NCI-H2107 treated with DMSO at 0.1 percent for 48 hours (cell line): ENCODE data around the gene CXADR.
A peak's percentile ranks its signal among the peaks of the same experiment; 100 is the strongest.
"Not testable (repeated sequence)": the region's sequence is repeated elsewhere in the genome, so short reads cannot be mapped to it uniquely, and the experiment has no call there.

Source experiments
- DNase-seq: peaks from one replicate; lab custom pipeline; 2025; ENCODE audit not compliant: unreplicated experiment; lab: John Stamatoyannopoulos, UW

The CXADR gene

DNA sequence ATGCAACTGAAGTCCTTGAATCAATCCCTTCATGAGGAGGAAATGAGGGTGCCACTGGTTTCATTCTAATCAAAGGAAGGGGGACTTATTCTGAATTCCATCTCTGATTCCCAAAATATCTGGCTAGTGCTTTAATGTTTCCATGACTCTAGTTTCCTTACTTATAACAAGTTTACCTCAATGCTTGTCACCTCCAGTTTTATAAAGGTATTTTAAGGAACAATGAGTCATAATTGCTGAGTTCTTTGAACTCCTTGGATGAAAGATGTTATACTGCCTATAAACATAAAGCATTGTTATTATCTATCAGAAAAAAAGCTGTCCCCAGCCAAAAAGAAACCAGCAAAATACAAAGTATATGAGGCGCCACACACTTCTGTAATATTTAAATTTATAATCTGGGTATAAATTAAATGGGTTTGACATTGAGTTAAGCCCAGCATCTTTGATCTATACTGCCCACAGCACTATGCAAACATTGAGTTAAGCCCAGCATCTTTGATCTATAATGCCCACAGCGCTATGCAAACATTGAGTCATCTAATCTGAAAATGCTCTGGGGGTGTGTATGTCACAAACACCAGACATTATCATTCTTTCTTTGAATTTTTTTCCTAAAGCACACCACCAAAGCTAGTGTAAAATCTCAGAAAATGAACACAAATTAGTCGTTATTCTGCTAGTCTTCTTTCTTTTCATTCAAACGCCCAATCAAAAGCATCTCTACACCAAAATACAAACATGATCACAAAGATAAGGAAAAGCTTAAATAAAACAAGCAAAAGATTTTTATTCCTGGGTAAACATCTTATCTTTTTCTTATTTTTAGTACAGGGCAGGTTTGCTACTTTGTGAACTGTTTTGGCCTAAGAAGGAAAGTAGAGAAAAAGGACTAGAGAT lies 11.5 kb upstream of the CXADR start:
- DNase-seq: no peak

DNA sequence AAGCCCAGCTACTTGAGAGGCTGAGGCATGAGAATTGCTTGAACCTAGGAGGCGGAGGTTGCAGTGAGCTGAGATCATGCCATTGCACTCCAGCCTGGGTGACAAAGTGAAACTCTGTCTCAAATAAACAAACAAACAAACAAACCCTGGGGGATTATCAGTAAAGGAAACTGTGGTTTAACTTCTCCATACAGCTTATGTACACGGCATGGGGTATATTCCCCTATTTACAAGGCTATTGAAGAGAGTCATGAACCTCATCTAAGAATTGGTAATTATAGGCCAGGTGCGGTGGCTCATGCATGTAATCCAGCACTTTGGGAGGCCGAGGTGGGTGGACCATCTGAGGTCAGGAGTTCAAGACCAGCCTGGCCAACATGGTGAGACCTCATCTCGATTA lies 9.9 kb upstream of the CXADR start:
- not testable (repeated sequence) for DNase-seq

DNA sequence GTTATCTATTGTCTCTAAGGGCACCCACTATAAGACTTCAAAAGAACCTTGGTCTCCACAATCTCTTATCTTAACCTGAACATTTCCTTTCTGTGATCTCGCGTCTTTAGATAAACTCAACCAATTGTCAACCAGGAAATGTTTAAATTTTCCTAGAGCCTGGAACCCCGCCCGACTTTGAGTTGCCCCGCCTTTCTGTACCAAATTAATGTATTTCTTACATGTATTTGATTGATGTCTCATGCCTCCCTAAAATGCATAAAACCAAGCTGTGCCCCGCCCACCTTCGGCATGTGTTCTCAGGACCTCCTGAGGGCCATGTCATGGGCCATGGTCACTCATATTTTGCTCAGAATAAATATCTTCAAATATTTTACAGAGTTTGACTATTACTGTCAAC lies 5.9 kb upstream of the CXADR start:
- no peak for DNase-seq

DNA sequence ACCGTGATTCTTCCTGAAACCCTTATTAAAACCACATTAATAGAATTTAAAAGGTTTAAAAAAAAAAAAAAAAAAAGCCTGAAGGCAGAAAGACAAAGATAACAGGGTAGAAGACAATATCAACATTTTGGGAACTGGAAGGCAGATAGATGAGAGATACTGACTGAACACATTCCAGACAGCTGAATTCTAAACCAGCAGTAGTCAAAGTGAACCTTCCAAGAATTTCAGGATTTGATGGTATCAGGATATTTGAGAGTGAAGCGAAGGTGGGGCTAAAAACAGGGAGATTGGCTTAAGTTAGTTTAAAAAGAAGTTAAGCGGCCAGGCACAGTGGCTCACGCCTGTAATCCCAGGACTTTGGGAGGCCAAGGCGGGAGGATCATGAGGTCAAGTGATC lies 5.3 kb upstream of the CXADR start:
- DNase-seq: no peak

DNA sequence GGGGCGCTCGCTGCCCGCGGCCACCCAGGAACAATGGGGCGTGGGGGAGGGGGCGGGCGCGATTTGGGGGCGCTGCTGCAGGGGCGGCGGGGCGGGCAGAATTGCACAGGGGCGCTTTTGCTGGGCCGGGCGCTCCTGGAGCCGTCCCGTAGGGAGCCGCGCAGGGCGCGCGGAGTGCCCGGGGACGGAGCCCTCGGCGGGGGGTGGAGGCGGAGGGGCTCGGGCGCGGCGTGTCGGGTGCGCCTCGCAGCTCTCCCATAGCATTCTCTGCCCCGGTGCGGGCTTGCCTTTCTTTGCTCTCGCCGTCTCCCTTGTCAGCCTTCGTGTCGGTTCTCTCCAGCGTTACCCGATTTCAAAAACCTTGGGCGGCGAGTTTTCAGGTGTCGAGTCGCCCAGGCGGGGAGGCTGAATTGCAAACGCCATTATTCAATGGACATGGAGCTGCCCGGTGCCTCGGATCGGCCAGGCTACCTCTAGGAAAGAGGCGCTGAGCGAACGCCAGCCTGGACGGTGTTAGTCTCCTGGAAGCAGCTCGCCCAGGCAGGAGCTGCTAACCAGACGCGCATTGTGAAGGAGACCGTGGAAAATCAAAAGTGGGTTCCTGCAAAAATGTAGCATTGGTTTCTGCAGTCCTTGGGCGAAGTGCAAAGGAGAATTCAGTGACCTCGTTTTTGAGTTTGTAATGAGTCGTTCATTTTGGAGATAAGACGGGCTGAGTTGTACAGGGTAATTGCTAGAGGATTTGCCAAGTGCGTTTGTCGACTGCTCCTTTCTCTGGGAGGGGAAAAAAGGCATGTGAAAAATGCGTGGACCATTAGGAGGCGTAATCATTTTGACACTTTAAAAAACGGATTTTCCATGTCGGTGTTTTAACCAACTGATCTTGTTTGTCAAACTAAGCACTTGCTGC lies 626 bp downstream of the CXADR start:
- peak; percentile 80 for DNase-seq

DNA sequence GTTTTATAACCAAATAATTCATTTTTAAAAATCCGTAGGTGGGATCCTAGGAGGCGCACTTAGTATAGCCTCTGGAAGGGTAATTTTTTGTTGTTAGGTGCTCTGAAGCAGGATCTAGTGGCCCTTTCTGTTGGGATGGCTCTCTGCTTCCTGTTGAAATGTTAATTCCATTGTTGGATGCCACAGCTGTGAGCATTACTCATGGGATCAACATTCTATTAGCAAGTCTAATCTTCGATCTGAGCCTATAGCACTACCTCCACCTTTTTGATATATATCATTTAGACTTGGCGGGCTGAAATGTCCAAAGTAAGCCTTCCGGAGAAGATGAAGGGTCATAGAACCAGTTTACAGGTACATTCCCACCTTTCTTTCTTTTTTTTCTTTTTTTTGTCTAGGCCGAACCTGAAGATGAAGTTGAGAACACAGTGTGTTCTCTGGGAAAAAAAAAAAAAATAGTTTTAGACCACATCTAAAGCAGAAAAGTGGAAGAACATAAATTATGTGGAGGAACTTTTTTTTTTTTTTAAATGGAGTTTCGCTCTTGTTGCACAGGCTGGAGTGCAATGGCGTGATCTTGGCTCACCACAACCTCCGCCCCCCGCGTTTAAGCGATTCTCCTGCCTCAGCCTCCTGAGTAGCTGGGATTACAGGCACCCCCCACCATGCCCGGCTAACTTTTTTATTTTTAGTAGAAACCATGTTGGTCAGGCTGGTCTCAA lies 1.4 kb downstream of the CXADR start:
- DNase-seq: no peak

DNA sequence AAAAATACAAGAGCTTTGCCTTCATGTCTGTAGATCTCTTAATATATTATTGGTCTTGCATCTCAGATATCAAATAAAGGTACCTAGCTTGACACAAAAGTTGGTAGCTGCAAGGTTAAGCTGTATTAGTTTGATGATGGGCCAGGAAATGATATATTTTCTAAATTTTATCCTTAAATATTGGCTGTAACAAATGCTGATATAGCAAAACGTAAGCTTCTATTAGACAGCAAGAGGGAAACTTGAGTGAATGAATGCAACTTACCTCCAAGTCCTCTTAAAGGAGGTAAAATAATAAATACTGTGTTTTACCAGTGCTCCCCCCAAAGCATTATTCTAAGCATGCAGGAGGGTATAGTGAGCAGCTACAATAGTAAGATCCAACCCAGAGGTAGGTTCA lies 4.2 kb downstream of the CXADR start:
- not testable (repeated sequence) for DNase-seq

DNA sequence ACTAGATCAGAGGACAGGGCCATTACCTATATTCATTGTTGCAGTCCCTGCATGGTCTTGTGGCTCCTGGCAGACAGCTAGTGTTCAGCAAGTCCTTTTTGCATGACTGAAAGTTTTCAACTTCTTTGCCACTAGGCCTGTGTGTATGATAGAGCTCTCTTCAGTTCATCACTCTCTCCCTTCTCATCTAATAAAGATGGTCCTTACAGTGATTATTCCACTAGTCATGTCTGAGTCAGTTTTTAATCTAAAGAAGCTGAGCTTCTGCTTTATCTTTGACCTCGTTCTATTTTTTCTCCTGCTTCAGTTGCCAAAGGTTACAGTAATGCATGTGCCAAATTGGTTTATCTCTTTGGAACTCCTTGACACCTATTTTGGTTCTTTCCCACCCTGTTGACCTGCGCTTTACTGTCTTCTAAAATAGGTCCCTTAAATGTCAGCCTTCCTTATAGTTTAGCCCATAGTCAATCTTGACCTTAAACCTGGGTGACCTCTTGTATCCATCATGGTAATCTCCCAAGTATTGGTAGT lies 6.4 kb downstream of the CXADR start:
- no peak for DNase-seq

DNA sequence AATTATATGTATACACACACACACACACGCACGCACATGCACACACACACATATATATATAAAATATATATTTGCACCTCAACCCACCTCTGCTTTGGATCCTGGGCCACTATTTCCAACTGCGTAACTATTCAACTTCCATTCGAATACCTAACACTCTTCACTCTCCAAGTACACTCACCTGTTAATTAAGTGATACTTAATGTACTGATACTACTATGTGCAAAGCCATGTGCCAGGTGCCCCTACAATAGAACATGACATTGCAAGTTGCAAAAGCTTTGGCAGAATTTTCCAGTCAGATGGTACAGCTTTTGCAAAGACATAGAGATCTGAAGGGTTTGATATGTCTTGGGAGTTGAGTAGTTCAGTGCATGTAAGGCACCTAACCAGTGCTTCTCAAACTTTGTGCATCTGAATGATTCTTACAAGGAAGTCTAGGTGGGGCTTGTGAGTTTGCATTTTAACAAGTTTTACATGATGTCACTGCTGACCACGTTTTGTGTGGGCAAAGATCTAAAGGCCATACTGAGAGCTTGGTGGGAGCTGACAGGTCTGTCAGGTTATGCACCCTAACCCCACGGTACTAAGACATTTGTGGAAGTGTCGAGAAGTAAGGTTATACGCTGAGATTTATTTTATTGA lies 7.2 kb downstream of the CXADR start:
- DNase-seq: no peak

DNA sequence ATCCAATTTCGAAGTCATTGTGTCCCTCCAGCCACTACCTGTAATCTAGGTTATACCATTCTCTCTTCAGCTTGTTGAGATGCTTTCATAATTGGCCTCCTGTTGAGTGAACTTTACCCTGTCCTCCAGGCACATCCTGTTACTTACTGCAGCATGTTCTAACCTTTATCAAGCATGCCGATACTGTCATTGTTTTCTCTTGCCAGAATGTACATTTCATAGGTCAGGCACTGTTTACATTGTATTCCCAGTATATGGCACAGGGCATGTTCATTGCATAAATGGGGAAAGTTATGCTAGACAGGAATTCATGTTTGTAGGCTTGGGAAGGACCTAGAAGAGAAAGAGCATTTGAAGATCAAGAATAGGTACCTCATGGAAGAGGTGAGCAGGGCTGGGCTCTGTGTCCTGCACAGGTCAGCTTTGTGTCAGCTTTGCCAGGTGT lies 10.2 kb downstream of the CXADR start:
- DNase-seq: no peak

DNA sequence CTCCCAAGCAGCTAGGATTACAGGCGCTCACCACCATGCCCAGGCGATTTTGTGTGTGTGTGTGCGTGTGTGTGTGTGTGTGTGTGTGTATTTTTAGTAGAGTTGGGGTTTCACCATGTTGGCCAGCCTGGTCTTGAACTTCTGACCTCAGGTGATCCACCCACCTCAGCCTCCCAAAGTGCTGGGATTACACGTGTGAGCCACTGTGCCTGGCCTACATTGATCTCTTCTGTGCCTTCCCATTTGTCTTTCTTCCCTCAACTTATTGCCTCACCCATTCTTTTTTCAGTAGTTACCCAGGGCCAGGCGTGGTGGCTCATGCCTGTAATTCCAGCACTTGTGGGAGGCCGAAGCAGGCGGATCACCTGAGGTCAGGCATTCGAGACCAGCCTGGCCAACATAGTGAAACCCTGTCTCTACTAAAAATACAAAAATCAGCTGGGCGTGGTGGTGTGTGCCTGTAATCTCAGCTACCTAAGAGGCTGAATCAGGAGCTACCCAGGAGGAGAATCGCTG lies 11.2 kb downstream of the CXADR start:
- DNase-seq: not testable (repeated sequence)

DNA sequence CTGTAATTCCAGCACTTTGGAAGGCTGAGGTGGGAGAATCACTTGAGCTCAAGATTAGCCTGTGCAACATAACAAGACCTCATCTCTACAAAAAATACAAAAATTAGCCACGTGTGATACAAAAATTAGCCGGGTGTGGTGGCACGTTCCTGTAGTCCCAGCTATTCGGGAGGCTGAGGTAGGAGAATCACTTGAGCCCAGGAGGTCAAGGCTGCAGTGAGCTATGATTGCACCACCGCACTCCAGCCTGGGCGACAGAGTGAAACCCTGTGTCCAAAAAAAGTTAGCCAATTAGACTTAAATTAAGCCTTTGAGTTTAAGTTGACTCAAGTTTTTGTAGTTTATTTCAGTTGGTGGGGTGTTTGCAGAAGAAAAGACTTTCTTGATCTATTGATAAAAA lies 11.8 kb downstream of the CXADR start:
- DNase-seq: no peak

DNA sequence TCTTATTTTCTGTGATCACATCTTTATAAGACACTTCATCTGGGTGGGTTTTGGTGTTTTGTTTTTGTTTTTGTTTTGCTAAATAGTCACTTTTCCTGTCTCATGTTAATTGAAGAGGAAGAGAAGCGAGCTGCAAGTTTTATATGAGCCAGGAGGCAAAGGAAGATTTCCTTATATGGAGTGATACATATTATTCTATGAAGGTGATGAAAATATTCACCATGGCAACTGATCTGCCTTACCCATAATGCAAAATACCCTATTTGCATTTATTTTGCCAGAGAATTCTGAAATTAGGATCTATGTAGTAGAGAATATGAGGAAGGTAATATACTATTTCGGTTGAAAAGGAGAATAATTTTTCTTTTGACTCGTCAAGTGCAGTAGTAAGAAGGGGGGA lies 13.9 kb downstream of the CXADR start:
- DNase-seq: no peak

DNA sequence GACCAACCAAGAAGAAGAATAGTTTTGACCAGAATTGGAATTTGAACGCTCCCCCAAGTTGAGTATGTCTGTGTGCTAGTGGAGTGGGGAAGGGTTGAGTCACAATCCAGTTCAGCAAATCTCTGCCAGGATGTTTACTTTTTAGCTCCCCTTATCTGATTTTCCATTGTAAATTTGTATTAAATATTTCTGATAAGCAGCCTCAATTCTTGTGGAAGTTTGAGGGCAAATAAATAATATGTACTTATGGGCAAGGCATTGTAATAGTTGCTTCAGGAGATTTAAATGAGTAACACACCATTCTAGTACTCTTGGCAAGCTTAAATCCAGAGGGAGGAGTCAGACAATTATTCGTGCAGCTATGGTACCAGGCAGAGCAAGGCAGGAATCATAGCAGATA lies 14.4 kb downstream of the CXADR start:
- no peak for DNase-seq

DNA sequence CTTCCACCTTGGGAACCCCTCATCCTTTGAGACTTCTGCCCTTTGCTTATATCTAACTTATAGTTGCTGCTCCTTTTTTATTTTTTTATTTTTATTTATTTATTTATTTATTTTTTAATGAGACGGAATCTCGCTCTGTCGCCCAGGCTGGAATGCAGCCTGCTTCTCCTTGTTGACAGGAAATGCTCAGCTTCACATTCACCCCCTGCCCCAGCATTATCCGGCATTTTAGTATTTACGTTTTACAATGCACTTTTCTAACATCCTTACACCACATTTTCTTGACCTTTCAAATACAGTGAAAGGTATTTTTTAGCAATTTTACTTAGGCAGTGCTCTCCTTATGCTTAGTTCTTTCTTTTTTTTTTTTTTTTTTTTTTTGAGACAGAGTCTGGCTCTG lies 14.9 kb downstream of the CXADR start:
- no peak for DNase-seq

DNA sequence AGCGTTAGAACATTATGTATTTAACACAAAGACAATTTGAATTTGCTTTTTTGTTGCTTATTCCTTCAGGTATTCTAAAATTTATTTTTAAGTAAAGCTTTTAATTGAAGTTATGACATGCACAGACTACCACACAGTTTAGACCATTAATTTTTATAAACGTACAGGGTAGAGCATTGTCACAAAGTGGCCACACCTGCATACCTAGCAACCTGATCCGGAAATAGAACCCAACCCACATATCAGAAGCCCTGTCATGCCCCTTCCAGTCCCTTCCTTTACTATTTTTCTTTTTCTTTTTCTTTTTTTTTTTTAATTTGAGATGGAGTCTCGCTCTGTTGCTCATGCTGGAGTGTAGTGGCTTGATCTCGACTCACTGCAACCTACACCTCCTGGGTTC lies 16.8 kb downstream of the CXADR start:
- DNase-seq: no peak

DNA sequence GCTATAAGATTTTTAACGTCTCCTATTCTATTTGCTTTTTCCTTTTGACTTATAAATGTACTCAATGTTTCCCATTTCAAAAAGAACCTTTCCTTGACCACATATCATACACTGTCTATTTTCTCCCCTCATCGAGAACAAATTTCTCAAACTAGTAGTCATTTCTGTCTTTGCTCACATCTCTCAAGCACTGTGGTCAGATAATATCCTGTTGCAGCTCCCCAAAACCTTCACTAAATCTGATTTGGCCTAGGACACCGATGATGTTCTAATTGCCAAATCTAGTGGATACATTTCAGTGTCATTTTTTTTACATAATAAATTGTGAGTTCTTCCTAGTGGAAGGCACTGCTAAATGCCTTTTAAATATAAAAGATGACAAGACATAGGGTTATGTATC lies 19.4 kb downstream of the CXADR start:
- DNase-seq: no peak

DNA sequence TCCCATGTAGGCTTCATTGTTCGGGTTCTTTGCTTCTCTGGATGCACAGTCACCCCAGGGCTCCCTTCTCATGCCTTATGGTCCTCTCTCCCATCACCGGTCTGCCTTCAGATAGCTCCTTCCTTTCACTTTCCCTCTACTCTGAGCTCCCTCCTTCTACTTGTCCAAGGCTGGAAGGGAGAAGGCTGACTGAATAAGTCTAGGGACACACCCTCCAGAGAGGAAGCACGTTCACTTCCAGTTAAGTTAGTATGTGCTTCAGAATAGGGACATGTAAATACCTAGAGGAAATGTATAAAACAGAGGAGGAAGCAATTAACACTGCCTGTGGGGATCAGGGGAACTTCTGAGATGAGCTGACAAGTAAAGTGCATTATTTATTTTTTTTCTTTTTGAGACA lies 23.5 kb downstream of the CXADR start:
- DNase-seq: no peak

DNA sequence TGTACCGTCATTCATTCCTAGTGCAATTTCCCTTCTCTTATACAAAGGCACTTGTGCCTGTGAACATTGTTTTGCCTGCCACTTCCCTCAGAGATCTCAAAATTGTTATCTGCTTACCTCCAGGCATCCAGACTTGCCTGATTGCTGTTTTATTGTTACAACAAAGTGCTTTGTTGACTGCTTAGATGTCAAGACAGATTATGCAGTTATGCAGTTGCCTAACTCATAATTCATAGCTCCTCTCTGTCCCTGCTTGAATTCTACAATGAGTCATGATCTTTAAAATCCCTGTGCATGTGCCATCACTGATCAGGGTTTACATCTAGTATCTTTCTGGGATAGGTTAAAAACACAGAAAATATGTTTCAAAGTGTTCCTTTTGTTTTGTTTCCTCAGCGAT lies 24.5 kb downstream of the CXADR start:
- DNase-seq: no peak

DNA sequence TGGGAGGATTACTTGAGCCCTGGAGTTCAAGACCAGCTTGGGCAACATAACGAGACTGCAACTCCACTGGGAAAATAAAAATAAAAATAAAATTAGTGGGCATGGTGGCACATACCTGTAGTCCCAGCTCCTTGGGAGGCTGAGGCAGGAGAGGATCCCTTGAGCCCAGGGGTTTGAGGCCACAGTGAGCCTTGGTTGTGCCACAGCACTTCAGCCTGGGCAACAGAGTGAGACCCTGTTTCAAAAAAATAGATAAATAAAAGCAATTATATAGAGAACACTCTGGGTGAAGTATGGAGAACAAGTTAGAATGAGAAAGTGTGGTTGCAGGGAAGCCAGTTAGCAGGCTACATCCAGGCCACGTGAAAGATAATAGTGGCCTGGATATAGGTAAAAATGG lies 25.7 kb downstream of the CXADR start:
- no peak for DNase-seq
